LNCAP (cell line): Measurements from ENCODE around the gene WDR33.

Source experiments
- TF ChIP-seq, protein P1 (sequence below): fragments of 450-650 bp; IDR thresholded peaks from 2 replicates; pipeline ENCODE4 v1.5.1; 2017; ENCODE audit warnings: mild to moderate bottlenecking

Gene WDR33

DNA sequence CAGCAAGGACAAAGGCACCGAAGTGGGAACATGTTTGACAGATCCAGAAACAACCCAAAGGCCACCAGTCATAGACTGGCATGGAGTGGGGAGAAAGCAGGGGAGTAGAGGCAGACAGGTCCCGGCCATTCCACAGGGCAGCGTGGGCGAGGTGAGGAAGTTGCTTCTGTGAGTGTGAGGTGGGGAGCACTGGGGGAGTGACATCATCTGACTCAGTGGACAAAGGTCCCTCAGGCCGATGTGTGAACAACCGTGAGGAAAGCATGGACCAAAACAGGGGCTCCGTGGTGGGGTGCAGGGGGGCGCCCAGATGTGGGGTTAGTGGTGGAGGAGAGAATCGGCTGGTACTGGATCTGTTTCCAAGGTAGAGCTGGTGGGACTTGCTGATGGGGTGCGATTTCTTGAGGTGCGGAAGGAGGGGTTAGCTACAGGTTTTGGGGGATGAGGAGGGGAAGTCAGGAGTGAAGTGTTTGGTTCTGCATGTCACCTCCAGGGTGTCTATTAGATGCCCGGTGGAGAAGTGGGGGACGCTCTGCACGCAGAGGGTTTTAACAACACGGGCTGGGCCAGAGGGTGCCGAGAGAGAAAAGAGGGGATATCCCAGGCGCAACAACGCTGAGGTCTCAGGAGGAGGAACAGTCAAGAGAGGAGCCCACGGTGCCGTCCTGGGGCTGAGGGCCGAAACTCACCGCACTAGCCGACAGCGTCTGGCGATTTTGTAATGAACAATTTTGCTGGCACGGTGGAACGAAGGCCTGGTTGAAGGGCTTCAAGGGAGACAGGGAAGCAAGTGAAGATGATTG is 112.2 kb downstream of the WDR33 start:
- TF ChIP-seq, protein P1, sequence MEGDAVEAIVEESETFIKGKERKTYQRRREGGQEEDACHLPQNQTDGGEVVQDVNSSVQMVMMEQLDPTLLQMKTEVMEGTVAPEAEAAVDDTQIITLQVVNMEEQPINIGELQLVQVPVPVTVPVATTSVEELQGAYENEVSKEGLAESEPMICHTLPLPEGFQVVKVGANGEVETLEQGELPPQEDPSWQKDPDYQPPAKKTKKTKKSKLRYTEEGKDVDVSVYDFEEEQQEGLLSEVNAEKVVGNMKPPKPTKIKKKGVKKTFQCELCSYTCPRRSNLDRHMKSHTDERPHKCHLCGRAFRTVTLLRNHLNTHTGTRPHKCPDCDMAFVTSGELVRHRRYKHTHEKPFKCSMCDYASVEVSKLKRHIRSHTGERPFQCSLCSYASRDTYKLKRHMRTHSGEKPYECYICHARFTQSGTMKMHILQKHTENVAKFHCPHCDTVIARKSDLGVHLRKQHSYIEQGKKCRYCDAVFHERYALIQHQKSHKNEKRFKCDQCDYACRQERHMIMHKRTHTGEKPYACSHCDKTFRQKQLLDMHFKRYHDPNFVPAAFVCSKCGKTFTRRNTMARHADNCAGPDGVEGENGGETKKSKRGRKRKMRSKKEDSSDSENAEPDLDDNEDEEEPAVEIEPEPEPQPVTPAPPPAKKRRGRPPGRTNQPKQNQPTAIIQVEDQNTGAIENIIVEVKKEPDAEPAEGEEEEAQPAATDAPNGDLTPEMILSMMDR = no peak

DNA sequence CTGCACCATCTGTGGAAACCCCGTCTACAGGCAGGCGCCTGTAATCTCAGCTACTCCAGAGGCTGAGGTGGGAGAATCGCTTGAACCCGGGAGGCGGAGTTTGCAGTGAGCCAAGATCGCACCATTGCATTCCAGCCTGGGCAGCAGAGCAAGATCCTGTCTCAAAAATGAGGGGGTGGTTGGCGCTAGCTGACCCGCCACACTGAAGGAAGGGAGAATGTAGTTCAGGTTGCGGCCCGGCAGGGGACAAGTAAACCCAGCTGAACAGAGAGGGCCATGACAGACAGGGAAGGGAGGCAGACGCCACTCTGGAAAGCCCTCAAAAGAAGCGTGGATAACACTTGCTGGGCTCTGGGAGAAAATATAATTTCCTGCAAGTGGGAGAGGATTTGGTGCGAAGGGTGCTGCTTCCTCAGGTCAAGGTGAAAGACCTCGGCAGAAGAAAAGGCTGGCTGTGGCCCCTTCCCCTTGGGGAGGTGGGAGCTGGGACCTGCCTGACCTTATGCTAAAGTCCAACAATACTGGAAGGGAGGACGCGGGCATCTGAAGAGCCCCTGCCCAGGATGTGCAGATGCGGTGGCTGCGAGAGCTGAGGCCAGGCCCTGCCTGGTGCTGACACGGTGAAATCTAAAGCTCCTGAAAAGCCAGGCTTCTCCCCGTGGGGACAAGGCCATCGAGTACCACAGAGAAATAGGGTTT is 113.3 kb downstream of the WDR33 start:
- TF ChIP-seq, protein P1 = no peak

DNA sequence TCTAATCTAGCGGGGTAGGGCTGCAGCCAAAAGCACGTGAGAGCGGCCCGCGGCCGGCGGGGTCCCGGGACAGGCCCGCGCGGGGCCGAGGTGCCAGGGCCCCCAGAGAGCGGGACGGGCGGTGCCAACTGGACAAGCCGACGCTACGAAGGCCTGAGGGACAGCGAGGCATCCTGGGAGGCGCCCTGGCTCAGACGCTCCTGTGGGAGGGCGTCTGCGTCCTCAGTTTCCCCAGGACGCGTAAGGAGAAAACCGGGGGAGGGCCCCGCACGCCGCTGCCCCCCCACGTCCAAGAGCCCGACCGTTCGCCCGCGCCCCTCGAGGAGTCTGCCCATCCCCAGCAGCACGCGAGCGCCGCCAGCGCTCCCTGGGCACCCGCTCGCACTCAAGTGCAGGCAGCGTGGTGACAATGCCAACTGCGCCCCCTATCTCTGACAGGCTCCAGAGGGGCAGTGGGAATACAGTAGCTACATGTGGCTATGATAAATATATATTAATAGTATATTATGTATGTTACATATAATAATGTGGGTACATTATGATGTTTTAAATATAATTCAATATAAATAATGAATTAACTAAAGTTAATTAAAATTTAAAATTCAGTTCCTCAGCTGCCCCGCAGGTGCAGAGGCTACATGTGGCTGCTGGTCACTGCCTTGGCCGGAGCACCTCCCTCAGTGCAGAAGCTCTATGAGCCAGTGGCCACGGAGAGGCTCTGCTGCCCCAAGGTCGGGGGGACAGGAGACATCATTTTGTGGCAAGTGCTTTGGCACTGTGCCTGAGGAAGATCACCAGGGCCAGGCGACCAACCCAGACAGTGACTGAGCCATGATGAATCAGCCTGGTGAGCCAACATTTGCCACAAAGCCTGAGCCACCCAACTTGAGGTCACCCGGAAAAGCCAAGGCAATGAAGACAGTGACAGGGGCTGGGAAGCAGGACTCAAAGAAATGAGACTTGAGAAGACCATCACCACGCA is 115.2 kb downstream of the WDR33 start:
- TF ChIP-seq, protein P1 = no peak

DNA sequence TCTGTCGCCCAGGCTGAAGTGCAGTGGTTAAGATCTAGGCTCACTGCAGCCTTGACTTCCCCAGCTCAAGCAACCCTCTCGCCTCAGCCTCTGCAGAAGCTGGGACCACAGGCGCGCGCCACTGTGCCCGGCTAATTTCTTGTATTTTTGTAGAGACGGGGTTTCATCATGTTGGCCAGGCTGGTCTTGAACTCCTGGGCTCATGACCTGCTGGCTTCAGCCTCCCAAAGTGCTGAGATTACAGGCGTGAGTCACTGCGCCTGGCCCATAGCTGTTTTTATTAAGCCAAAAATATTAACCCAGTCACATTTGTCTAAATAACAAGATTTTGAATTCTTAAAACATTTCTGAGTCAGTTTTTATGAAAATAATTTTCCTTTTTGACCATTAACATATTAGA is 116.0 kb downstream of the WDR33 start:
- TF ChIP-seq, protein P1 = no peak

DNA sequence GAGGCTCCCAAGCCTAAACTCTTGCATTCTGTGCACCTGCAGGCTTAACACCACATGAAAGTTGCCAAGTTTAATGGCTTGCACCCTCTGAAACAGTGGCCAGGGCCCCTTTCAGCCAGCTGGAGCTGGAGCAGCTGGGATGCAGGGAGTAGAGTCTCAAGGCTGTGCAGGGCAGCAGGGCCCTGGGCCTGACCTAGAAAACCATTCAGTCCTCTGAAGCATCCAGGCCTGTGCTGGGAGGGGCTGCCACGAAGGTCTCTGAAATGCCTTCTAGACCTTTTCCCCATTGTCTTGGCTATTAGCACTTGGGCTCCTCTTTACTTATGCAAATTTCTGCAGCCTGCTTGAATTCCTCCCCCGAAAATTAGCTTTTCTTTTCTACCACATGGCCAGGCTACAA is 120.3 kb downstream of the WDR33 start:
- TF ChIP-seq, protein P1 = no peak

DNA sequence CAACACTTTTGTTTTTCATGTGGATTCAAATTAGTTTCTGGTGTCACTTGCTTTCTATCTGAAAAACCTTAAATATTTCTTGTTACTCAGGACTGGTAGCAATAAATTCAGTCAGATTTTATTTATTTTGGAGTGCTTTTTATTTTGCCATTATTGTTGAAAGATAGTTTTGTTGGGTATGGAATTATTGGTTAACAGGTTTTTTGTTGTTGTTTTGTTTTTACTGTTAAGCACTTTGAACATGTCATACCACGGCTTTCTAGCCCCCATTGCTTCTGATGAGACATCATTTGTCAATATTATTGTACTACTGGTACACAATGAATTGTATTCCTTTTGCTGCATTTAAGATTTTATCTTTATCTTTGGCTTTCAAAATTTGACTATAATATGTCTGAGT is 122.6 kb downstream of the WDR33 start:
- TF ChIP-seq, protein P1 = no peak

DNA sequence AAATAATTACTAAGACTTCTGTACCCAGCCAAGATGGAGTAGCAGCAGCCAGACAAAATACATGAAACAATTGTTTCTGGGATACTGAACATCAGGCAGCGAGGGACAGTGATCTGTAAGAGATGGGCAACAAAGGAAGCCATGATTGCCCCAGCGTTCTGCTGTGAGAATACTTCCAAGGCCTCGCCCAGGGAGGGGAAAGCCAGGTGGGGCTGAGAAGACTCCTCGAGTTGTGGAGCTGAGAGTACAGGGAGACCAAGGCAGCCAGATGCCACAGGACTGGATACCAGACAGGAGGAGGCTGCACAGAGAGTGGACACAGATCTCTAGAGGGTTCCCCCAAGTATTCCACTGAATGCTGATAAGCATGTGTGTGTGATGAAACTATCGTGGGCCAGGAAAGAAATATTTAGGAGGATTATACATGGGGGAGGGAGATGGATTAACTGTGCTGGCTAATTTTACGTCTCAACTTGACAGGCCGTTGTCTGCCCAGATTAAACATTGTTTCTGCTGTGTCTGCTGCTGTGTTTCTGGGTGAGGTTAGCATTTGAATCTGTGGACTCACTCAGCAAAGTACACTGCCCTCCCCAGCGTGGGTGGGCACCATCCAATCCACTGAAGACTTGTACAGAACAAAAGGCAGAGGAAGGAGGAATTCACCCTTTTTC is 125.4 kb downstream of the WDR33 start:
- TF ChIP-seq, protein P1 = no peak
